Prostate gland (tissue), 2 donors: ENCODE results near the gene PHOX2B. TPM values are rescaled to one million over a fixed set of nuclear protein-coding genes. Genes with fewer than 3 reads are reported as not detected.

Experiments
- DNase-seq: peaks from one replicate; pipeline ENCODE4 v3.0.0-alpha.2; 2019; ENCODE audit warnings: low spot score
- H3K27ac ChIP-seq, 2 donors: fragments of 200-600 bp; sonication (generic); 2 replicates each; pipeline ENCODE4 v1.5.1; 2017 to 2019
- H3K27me3 ChIP-seq: fragments of 200-600 bp; sonication (generic); replicated peaks from 2 replicates; pipeline ENCODE4 v1.5.1; 2019; ENCODE audit not compliant: insufficient read depth
- H3K36me3 ChIP-seq, 2 donors: fragments of 200-600 bp; sonication (generic); 1 replicate in 1 of 2; 2 replicates in 1 of 2; pipeline versions ENCODE4 v1.5.1 to v1.8.1; 2017 to 2019
- H3K4me1 ChIP-seq: fragments of 200-600 bp; sonication (generic); replicated peaks from 2 replicates; pipeline ENCODE4 v1.5.1; 2019
- H3K4me3 ChIP-seq, 2 donors: fragments of 200-600 bp; sonication (generic); 2 replicates each; pipeline ENCODE4 v1.5.1; 2017 to 2019
- H3K9me3 ChIP-seq: fragments of 200-600 bp; sonication (generic); 2 replicates; pipeline ENCODE4 v1.5.1; 2017
- CTCF ChIP-seq, 4 experiments: fragments of 200-600 bp in 2 of 4; fragments of 450-650 bp in 2 of 4; sonication (generic) in 2 of 4; IDR thresholded peaks; 1 replicate in 3 of 4; 2 replicates in 1 of 4; pipeline ENCODE4 v1.5.1; 2016 to 2019; ENCODE audit warnings: antibody characterized with exemption in 4 of 4, mild to moderate bottlenecking in 2 of 4, moderate library complexity in 2 of 4
- POLR2A ChIP-seq: fragments of 450-650 bp; IDR thresholded peaks from one replicate; pipeline ENCODE4 v1.6.1; 2016; ENCODE audit warnings: antibody characterized with exemption, mild to moderate bottlenecking
- POLR2AphosphoS5 ChIP-seq: sonication (generic); formaldehyde crosslinking; IDR thresholded peaks from one replicate; pipeline ENCODE4 v1.6.1; 2017; ENCODE audit warnings: antibody characterized with exemption
- WGBS: methylation state at CpG from one replicate; pipeline ENCODE4 v1.1.5; 2018; 5-methylcytosine and 5-hydroxymethylcytosine counted together
- intact Hi-C: fragments of 100-400 bp; cut with DNase I; formaldehyde crosslinking; loops from one replicate; pipeline ENCODE4 v1.14.2; 2022
- total RNA-seq, 2 donors: library from RNA; depleted of rRNA; stranded (reverse); fragments of >200 nt; gene quantifications; one replicate each; pipeline ENCODE4 v1.1.0, GENCODE V29; 2016

Gene PHOX2B
- total RNA-seq, 2 donors from 2014 or later = not detected

DNA sequence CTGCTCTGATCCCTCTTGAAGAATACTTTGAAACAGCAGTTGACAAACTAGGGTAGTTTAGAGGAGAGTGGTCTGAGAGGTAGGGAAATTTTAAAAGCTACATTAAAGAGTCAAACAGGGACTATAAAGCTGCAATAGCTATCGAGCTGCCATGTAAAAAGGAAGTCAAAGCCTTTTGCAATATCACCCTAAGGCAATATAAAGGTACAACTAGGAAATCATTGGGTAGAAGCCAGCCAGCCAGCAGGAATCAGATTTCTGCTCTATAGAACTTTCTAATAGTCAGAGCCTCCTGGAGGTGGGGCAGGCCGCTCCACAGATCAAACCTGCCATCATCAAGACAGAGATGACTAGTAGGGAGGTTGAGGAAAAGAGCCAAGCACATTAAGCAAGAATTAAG is 15.2 kb upstream of the PHOX2B start:
- Histone ChIP-seq H3K4me3 (no peak overlapping the region), H3K9me3 (no peaks in the 10 kb centered on the region), H3K36me3 (no peaks in the 10 kb centered on the region), H3K27me3 (no peaks in the 10 kb centered on the region), H3K4me1 (no peaks in the 10 kb centered on the region), H3K27ac (no peak overlapping the region)
- DNase-seq = no peak
- TF ChIP-seq POLR2A = no peak
- TF ChIP-seq CTCF (IDR thresholded peaks at IDR 0.05) = no peak
- TF ChIP-seq POLR2AphosphoS5 = no peak
- 10% methylated on average over 2 of the region's 2 CpGs for WGBS
- intact Hi-C loops = no loop called here

DNA sequence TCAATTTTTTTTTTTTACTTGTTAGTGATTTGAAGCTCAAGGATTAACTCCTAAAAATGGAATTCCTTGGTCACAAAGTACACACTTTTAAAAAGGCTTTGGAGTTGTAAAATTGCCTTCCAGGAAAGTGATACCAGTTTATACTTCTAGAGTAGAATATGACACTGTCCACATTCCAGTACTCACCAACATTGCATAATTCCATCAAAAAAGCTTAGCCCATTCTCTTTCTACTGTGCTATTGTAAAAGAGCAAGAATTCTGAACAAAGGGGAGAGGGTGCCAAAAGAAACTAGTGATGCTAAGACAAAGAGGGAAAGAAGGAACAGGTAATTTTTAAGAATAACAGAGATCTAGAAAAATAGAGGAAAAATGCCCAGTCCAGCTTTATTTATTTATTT is 10.4 kb upstream of the PHOX2B start:
- H3K36me3 ChIP-seq = no peaks in the 10 kb centered on the region
- H3K4me3 ChIP-seq = no peak overlapping the region
- TF ChIP-seq POLR2AphosphoS5 (no peak), CTCF (IDR thresholded peaks at IDR 0.05) (no peak)
- peaks cover 8% of the 10 kb centered on the region for H3K27me3 ChIP-seq
- intact Hi-C loops = no loop called here
- H3K9me3 ChIP-seq = no peaks in the 10 kb centered on the region
- H3K27ac ChIP-seq = no peak overlapping the region
- DNase-seq = no peak
- H3K4me1 ChIP-seq = no peaks in the 10 kb centered on the region

DNA sequence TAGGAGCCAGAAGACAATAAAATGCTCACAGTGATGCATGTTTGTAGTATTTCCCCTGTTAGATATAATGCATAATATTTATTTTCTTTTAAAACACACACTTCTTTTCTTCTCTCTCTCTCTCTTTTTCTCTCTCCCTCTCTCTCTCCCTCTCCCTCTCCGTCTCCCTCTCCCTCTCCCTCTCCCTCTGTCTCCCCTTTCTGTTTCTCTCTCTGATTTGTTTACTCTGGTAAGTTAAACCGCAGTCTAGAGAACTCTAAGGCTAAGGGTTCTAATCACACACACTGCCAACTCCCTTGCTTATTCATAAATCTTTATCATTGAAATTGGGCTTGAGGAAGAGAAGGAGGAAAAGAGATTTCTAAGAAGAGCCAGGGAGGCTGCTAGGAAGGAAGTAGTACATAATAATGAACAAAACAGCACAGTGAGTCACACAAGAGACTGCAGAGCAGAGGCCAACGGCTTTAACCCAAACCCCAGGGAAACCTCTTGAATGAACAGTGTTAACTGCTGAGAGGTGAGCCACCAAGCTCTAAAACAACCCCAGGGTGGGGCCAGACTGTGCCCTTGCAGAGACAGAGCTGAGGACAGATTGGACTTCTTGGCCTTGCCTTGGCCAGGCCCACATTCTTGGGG is 9.1 kb upstream of the PHOX2B start:
- no peaks in the 10 kb centered on the region for H3K36me3 ChIP-seq
- no peak for DNase-seq
- H3K9me3 ChIP-seq = no peaks in the 10 kb centered on the region
- intact Hi-C loops = no loop called here
- TF ChIP-seq CTCF (IDR thresholded peaks at IDR 0.05) (no peak), POLR2A (no peak), POLR2AphosphoS5 (no peak)
- no peaks in the 10 kb centered on the region for H3K4me1 ChIP-seq
- H3K27me3 ChIP-seq = peaks cover 8% of the 10 kb centered on the region
- no peak overlapping the region for H3K27ac ChIP-seq
- WGBS = 15% methylated on average over 3 of the region's 3 CpGs
- H3K4me3 ChIP-seq = no peak overlapping the region

DNA sequence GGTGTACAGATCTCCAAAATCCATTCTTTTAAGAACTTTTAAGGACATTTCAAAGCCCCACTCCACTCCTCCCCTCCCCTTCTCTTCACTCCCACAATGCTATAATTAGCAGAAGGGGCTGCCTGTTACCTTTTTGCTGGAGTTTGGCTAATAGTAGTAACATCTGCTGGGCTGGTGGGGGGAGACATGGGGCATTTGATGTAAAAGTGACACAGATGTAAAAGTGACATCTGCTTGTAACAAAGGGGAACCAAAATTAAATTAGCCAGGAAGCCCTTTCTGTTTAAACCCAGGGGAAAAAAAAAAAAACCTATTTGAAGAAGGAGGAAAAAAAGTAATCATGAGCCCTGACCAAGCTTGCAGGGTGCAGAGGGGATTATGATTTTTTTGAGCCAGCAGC is 5.4 kb upstream of the PHOX2B start:
- TF ChIP-seq POLR2AphosphoS5 = no peak
- TF ChIP-seq CTCF (IDR thresholded peaks at IDR 0.05) = no peak
- no peak for TF ChIP-seq POLR2A
- no peak overlapping the region for H3K4me3 ChIP-seq
- H3K9me3 ChIP-seq = no peaks in the 10 kb centered on the region
- no peak for DNase-seq
- H3K27me3 ChIP-seq = peaks cover 30% of the 10 kb centered on the region
- H3K36me3 ChIP-seq = no peaks in the 10 kb centered on the region
- intact Hi-C loops = no loop called here
- no peak overlapping the region for H3K27ac ChIP-seq
- no peaks in the 10 kb centered on the region for H3K4me1 ChIP-seq

GRCh38 chr4:41752081-41752836 is 3.7 kb upstream of the PHOX2B start:
- no peak overlapping the region for H3K4me3 ChIP-seq
- no peaks in the 10 kb centered on the region for H3K36me3 ChIP-seq
- H3K9me3 ChIP-seq = no peaks in the 10 kb centered on the region
- 8% methylated on average over 10 of the region's 10 CpGs for WGBS
- H3K27ac ChIP-seq = no peak overlapping the region
- no peaks in the 10 kb centered on the region for H3K4me1 ChIP-seq
- TF ChIP-seq POLR2A = no peak
- no peak for TF ChIP-seq POLR2AphosphoS5
- no peak for TF ChIP-seq CTCF (IDR thresholded peaks at IDR 0.05)
- intact Hi-C loops = no loop called here
- no peak for DNase-seq
- H3K27me3 ChIP-seq = peaks cover 40% of the 10 kb centered on the region
